Gastroesophageal sphincter (tissue), 4 donors: ENCODE results near the gene CGN. TPM values are rescaled to one million over a fixed set of nuclear protein-coding genes. Genes with fewer than 3 reads are reported as not detected.

Experiments used
- ATAC-seq: fragments of 150-250 bp; one replicate; pipeline ENCODE4 v1.9.1; 2016; ENCODE audit warnings: mild to moderate bottlenecking, moderate library complexity
- H3K27ac ChIP-seq, 4 donors: fragments of 200-600 bp; sonication (generic) in 3 of 4; 1 replicate in 3 of 4; 2 replicates in 1 of 4; pipeline ENCODE4 v1.5.1; 2016 to 2019
- H3K27me3 ChIP-seq: fragments of 200-600 bp; sonication (generic); one replicate; pipeline ENCODE4 v1.5.1; 2019
- H3K36me3 ChIP-seq, 2 donors: fragments of 200-600 bp; sonication (generic); one replicate each; pipeline ENCODE4 v1.5.1; 2019; ENCODE audit warnings: control low read depth in 1 of 2
- H3K4me1 ChIP-seq, 3 donors: fragments of 200-600 bp; sonication (generic); 1 replicate in 2 of 3; 2 replicates in 1 of 3; pipeline ENCODE4 v1.5.1; 2016 to 2019; ENCODE audit warnings: control low read depth in 2 of 3
- H3K4me3 ChIP-seq, 2 donors: fragments of 200-600 bp; sonication (generic); one replicate each; pipeline ENCODE4 v1.5.1; 2019; ENCODE audit warnings: mild to moderate bottlenecking in 1 of 2, moderate library complexity in 1 of 2
- H3K9me3 ChIP-seq, 3 donors: fragments of 200-600 bp; sonication (generic); one replicate each; pipeline ENCODE4 v1.5.1; 2017 to 2019; ENCODE audit warnings: control low read depth in 2 of 3
- CTCF ChIP-seq, 4 experiments: fragments of 200-600 bp in 2 of 4; fragments of 450-650 bp in 2 of 4; sonication (generic) in 1 of 4; IDR thresholded peaks; one replicate each; pipeline ENCODE4 v1.5.1; 2017 to 2019; ENCODE audit warnings: antibody characterized with exemption in 4 of 4, mild to moderate bottlenecking in 2 of 4, moderate library complexity in 2 of 4
- EP300 ChIP-seq: sonication (generic); formaldehyde crosslinking; IDR thresholded peaks from one replicate; pipeline ENCODE4 v1.6.1; 2017; ENCODE audit warnings: antibody characterized with exemption, mild to moderate bottlenecking
- POLR2A ChIP-seq, 2 donors: fragments of 450-650 bp; IDR thresholded peaks; one replicate each; pipeline ENCODE4 v1.6.1; 2017; ENCODE audit warnings: antibody characterized with exemption in 2 of 2, mild to moderate bottlenecking in 2 of 2, moderate library complexity in 1 of 2
- POLR2AphosphoS5 ChIP-seq: sonication (generic); formaldehyde crosslinking; IDR thresholded peaks from one replicate; pipeline ENCODE4 v1.6.1; 2017; ENCODE audit warnings: antibody characterized with exemption
- WGBS, 2 donors: methylation state at CpG; one replicate each; pipeline ENCODE4 v1.1.5; 2018; ENCODE audit warnings: low coverage in 1 of 2; 5-methylcytosine and 5-hydroxymethylcytosine counted together
- small RNA-seq, 4 donors: library from RNA; depleted of rRNA; stranded (forward); fragments of <200 nt; gene quantifications; one replicate each; pipeline ENCODE3, GENCODE V24; 2016
- total RNA-seq, 4 donors: library from RNA; depleted of rRNA; stranded (reverse); fragments of >200 nt; gene quantifications; one replicate each; pipeline ENCODE4 v1.1.0, GENCODE V29; 2016

The CGN gene
- total RNA-seq, 4 donors from 2014 or later: 0.13 to 2.2 (median 0.29) TPM

- ATAC-seq: peak; percentile 68
- 0% methylated on average over 1 of the region's 1 CpG; no CpG with 5 or more reads in 1 of the 2 donors for WGBS, 2 donors
- no peak overlapping the region for H3K4me3 ChIP-seq
- TF ChIP-seq CTCF (IDR thresholded peaks at IDR 0.05): no peak
- no peak for TF ChIP-seq EP300
- TF ChIP-seq POLR2AphosphoS5: no peak
- TF ChIP-seq POLR2A (IDR thresholded peaks at IDR 0.05): no peak
- H3K9me3 ChIP-seq: no peaks in the 10 kb centered on the region
- peak overlapping the region in 1 of 4 donors; percentile 16 for H3K27ac ChIP-seq
- H3K36me3 ChIP-seq: peaks cover 0 to 21% of the 10 kb centered on the region in 2 donors
- H3K27me3 ChIP-seq: no peaks in the 10 kb centered on the region
- peaks cover 0 to 15% (median 0%) of the 10 kb centered on the region in 3 donors for H3K4me1 ChIP-seq
These were observed 74.4 kb downstream of the CGN start for GRCh38 chr1:151585622-151586021.

Small RNAs within 50 kb of the gene (small RNA-seq; reads per million reads assigned to genes)
- gene MIR554 (0 reads per million in 4 donors), gene RF00405 (0 reads per million in 4 donors)

Other genes starting within 250 kb of the CGN start
- gene ZNF687, start 229.1 kb upstream of the CGN start, total RNA-seq: 10 to 100 TPM; 18.4 to 27.6 (median 24.4) TPM
- gene PI4KB, start 184.0 kb upstream of the CGN start, total RNA-seq: 100 to 1,000 TPM in 2 of 4 donors, 10 to 100 TPM in 2; 95.0 to 104 (median 97.9) TPM
- gene RFX5, start 164.1 kb upstream of the CGN start, total RNA-seq: 10 to 100 TPM; 32.6 to 66.1 (median 44.5) TPM
- 100 to 1,000 TPM in 2 of 4 donors, 10 to 100 TPM in 2; 52.8 to 251 (median 109) TPM for gene SELENBP1, start 138.7 kb upstream of the CGN start, total RNA-seq
- 100 to 1,000 TPM; 192 to 245 (median 232) TPM for gene PSMB4, start 111.8 kb upstream of the CGN start, total RNA-seq
- gene POGZ, start 51.9 kb upstream of the CGN start, total RNA-seq: 10 to 100 TPM; 25.8 to 68.2 (median 47.3) TPM
- gene TUFT1, start 28.9 kb downstream of the CGN start, total RNA-seq: 10 to 100 TPM; 15.1 to 20.4 (median 17.5) TPM
- gene SNX27, start 100.7 kb downstream of the CGN start, total RNA-seq: 10 to 100 TPM; 48.1 to 61.1 (median 53.8) TPM
- gene CELF3, start 205.4 kb downstream of the CGN start, total RNA-seq: under 1 TPM in 3 of 4 donors, not detected in 1; 0.22 to 0.93 (median 0.40) TPM
- 1 to 10 TPM in 1 of 4 donors, not detected in 3; 1.4 TPM for gene RIIAD1, start 210.1 kb downstream of the CGN start, total RNA-seq